Raji (cell line): ENCODE results near the gene PDZRN4.

Experiments
- POLR2A ChIP-seq: IDR thresholded peaks from 2 replicates; pipeline ENCODE4 v1.6.1; 2011; ENCODE audit warnings: low read depth, low read length, control low read depth; ENCODE audit not compliant: insufficient read depth

The PDZRN4 gene

DNA sequence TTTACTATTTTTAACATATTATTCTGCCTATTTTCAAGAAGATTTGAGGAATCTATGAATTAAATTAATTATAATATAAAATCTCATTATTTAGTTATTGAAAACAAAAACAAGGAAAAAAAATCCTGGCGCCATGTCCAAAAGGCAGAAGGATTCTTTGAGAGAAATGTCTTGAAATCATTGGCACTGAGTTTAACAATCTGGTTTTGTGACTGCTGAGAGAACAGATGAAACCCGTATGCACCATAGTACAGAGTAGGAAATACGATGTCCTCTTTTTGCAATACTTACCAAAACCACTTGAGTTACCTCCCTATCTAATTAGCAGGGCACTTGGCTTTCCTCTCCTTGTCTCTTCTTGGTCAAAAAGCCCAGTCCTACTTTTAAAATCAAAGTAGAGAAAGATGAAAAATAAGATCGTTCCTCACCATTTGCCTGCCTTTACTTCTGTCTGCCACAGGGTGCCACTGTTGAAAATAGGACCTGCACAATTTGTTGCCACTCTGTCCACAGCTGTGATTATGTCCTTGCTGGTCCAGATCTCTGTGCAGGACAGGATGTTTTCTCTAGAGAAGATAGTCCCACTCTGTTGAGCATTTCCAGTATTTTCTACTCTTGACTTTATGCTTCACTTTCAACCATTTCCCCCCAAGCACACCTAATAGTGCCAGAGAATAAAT lies 179.7 kb downstream of the PDZRN4 start:
- TF ChIP-seq POLR2A = no peak

DNA sequence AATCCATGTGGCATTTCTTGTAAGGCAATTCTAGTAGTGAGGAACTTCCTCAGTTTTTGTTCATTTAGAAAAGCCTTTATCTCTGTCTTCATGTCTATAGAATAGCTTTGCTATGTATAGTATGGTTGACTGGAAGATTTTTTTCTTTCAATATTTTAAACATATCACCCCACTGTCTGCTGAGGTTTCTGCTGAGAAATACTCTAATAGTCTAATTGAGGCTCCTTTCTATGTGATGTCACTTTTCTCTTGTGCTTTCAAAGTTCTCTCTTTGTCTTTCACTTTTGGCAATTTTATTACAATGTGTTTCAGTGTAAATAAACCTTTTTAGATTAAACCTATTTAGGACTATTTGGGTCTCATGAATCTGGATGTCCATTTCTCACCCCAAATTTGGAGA lies 192.8 kb downstream of the PDZRN4 start:
- no peak for TF ChIP-seq POLR2A

DNA sequence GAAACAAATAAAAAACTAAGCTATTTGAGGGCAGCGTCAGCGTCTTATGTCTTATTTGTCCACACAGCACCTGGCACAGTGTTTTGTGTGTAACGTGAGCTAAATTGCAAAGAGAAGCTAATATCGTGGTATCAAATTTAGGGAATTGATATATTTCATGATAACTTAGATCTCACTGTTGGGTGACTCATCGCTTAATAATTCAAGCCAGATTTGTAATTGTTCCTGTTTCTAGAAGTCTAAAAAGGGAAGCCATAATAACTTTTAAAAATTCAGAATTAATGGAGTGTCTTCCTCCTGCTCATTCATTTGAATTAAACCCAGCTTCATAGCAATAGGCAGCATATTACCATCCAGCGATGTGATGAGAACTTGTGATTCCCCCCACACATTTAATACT lies 214.7 kb downstream of the PDZRN4 start:
- no peak for TF ChIP-seq POLR2A

DNA sequence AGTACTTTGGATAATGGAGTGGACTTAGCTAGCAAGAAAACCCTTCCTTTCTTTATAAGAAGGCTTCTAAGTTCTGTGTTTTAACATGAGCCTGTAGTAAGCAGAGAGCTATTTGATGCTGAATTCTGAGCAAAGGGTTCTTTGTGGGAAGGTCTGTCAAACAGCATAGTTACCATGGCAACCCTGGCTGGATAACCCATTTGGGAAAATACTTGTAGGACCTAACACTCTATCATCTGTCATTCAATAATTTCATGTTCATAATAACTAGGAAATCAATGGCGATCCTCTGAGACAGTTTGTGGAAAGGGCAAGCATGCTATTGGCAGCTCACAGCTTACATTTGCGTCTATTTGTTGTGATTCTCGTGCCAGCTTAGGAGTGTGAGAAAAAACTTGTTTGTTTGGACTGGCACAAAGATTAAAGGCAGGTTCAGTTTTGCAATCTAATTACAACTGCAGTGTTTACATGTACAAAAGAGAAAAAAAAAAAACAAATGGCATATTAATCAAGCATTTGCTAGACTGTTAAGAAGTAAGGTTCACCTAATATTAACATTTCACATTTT lies 219.2 kb downstream of the PDZRN4 start:
- TF ChIP-seq POLR2A = no peak

DNA sequence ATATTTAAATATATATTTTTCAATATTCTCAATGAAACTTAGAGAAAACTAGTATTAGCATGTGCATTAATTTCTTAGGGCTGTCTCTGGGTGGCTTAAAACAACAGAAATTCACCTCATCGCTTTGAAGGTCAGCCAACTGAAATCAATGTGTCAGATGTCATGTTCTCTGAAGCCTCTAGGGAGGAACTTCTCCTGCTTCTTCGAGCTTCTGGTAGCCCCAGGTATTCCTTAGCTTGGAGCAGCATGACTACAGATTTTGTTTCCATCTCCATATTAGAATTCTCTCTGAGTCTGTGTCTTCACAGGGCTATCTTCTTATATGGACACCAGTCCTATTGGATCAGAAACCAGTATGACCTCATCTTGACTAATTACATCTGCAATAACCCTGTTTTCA lies 221.5 kb downstream of the PDZRN4 start:
- no peak for TF ChIP-seq POLR2A

DNA sequence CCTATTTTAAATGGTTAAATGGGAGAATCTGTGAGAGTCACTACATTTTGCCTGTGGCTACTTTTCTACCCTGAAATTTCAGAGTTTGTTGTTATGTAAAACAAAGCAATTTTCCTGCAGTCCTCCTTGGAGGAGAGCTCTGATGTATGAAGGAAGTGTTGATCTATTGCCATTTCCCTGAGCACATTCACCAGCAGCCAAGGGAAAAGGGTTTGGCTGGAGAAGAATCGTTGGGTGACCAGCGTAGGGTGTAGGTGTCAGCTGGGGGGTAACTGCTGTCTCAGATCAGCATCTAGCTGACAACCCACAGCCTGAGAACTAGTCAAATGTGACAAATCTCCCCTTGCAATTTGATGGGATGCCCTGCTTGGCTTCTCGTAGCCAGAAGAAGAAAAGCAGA lies 230.5 kb downstream of the PDZRN4 start:
- TF ChIP-seq POLR2A = no peak

DNA sequence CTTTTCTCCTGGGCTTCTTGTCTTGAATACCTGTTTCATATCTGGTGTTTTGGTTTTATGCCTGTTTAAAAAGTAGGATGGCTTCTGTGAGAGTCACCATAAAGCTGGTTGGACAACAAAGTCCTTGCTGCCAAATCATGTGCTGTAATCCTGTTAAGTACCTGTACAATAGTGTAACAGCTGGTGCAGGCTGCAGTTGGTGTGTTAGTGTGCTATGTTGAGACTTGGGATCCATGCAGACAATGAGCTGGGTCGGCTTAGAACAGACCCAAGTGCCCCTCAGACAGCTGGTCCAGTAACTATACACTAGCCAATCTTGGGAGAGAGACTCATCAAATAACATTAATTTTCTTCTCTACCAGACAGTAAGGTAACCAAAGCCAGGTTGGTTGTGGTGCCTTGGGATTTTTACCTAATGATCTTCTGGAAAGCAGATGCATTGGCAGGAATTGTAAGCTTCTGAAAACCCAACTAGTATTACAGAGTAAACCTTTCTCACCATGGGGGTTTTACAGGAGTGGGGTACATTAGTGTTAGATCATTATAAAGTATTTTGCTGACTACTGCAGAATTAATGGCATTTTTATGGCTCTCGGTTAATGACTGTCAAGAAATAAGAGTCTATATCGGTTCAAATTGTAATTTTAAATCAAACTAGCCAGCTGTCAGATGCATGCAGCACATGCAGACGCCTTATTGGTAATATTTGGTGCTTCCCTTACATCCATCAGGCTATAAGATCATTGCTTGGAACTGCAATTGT lies 231.2 kb downstream of the PDZRN4 start:
- no peak for TF ChIP-seq POLR2A

DNA sequence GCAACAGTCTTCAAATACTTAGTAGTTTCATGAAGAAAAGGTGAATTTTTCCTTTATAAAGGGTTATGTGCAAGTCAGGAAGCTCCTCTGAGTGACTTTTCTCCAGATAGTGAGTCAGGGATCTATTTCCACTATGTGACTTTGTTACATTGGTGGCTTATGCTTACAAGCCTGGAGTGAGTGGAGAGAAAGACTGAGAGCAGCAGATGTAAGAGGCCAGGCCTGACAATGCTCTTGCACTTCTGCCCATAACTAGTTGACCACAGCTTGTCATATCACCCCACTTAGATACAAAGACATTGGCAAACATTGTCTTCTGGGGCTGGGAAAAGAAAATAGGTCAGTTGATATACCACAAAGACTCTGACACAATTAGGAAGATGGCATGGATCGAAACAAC lies 236.5 kb downstream of the PDZRN4 start:
- no peak for TF ChIP-seq POLR2A

DNA sequence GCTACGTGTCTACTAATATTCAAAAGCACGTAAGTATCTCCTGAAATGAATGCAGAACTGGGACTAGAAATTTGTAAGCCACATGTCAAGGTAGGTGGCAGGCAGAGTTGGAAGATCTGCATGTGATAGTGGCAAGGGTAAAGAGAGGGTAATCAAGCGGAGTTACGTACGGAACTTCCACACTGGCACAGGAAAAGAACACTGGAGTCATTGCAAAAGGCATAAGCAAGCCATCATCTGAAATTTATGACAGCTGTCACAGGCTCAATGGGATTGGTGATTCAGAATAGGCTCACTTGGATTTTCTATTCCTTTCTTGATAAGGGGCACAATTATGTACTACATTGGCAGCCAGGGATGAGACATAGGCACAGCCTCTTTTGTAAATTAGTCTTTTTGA lies 245.3 kb downstream of the PDZRN4 start:
- TF ChIP-seq POLR2A = no peak

DNA sequence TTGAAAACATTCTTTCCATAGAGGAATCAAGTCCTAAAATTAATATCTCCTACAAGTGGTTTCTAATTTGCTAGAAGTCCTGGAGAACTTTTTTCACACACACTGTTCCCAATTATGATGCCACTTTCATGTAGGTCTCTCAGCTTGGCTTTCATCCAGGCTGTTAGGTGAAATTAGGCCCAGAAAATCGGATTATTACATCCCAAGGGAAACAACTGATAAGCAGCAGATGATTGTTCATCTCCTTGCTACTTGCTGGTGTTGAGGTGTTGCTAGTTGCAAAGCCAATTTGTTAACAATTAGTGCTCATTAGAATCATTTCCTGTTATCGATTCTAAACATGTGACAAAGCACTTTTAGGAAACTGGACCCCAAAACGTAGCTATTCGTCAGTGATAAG lies 248.0 kb downstream of the PDZRN4 start:
- TF ChIP-seq POLR2A = no peak

DNA sequence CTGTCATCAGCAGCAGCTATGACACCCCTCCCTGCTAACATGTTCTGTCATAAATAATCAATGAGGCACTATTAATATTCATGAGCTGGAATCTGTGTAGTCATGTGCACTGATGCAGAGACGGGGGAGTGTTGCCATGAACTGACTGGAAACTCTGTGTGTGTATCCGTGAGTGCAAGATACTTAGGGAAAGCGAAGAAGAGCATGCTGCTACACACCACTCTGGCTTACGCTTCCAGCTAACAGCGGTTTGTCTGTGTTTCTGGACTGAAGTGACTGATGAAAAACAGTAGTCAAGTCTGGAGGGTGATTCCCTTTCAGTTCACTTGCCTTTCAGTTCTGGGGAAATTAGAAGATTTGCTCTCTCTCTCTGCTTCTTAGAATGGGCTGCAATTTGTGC lies 249.4 kb downstream of the PDZRN4 start:
- TF ChIP-seq POLR2A = no peak

DNA sequence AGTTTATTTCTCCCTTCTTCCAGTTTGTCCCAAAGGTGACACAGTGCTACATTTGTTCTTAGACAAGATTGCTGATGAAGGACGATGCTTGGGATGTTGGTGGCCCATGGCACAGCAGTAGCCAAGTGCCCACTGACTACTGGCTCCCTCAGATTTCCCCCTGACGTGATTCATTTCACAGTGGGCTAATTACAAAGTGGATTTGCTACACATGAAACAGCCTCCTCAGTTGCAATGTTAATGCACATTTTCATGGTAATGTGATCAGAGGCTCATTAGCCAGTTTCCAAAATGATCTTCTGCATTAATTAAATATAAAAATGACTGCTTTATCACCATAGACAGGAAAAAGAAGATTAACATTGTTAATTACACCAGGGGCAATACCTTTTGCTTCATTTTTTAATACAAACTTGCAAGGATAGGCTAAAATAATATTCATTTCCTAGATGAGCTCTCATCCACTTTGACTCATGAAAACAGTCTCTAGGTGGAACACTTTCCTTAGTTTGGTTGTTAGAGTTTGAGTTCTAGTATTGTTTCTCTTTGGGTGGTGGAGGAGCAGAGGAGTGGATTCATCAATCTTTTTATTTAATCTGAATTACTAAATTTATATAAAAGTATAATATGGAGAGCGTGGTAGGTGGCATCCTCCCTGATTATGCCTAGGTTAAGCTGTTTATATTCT lies 250.9 kb downstream of the PDZRN4 start:
- TF ChIP-seq POLR2A = no peak

DNA sequence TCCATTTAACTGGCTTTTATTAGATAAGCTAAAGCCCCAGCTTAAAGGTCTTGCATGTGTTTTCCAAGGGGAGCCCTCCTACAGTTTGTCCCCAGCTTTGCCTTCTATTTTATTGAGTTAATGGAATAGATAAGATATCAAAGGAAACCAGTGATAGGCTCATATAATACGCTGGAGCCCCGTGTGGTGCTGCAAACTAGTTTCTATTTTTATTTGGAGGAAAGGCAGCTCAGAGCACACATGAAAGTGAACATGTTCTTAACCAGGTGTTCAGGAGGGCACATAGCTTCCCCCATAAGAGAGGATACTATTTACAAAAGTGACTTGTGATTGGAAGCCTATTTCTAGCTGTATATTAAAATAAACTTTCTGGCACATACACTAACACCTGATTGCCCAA lies 251.7 kb downstream of the PDZRN4 start:
- TF ChIP-seq POLR2A = no peak

DNA sequence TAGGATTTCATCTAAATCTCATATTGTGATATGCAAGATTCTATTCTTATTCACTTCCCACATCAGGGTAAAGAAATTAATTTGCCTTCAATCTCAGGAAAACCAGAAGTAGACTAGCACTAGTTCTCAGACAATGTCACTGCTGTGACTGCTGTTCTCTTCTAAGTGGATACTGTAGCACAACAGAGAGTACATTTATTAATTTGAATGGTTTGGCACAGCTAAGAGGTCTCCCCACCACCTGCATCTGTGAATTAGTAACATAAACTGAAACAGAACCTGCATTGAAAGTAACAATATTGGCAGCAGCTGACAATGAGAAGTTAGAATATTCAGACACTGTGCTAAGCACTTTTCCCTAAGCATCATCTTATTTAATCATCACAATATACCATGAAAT lies 253.1 kb downstream of the PDZRN4 start:
- TF ChIP-seq POLR2A = no peak

DNA sequence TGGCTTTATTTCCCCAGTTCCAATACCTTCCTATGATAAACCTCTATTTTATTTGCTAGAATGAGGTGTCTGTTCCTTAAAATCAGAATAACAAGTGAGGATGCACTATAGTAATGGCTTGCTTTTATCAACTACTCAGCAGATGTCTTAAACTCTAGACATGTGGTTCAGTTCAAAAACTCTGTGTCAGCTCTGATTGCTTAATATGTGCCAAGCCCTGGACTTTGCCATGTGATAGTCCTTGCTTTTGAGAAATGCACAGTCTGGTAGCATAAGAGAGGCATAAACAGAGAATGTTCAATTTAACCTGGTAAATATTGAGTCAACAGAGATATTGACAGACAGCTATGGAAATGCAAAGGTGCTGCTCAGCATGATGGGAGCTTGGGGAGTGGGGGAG lies 254.8 kb downstream of the PDZRN4 start:
- no peak for TF ChIP-seq POLR2A

DNA sequence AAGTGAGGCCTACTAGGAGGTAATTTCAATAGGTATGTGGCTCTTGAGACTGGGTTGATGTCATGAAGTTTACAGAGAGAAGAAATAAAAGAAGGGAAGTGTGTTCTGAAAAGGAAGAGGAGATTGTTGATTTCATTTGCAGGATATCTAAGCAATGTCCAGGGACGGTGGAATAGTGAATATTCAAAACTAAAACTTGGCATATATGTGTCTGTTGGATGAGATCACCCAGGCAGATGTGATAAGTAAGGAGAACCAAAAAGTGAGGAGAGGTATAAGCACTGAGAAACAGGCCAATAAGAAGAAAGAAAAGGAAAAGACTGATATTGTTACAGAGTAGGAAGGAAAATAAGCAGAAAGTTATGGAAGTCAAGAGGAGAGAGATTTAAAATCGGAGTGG lies 255.6 kb downstream of the PDZRN4 start:
- TF ChIP-seq POLR2A = no peak

DNA sequence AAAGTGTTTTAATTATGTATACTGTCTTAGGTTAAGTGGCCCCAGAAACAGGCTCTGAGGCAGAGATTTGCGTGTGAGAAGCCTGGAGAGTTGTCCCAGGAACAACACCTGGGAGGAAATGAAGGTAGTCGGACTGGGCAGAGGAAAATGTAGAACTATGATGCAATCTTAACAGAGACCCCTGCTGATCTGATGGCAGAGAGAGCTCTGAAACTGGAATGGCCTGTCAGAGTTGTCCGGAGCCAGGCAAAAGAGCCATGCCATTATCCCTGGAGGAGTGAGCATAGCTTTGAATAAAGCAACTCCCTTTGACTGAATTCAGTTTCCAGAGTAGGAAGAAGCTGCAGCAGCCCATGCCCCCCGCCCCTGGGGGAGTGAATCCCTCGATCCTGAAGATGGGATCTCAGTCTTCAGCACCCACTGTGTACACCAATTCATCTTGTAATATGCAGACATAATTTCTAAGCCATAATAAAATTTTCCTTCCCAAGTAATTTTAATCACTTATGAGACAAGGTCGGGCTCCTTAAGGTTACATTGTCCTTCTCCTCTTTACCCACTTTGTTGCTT lies 264.8 kb downstream of the PDZRN4 start:
- no peak for TF ChIP-seq POLR2A
